ENCODE data around the gene OR51I1.

- TF ChIP-seq CTCF (optimal IDR thresholded peaks at IDR 0.05 in 1 of 3, IDR thresholded peaks at IDR 0.05 in 1 of 3, conservative IDR thresholded peaks at IDR 0.05 in 1 of 3; ENCODE audit: extremely low read depth in 1 of 3, insufficient read depth in 2 of 3, low read length in 3 of 3) (no peak), EZH2 (IDR thresholded peaks at IDR 0.05; ENCODE audit: low read length) (no peak)
Observed at GRCh38 chr11:5449023-5449422, 7.7 kb upstream of the OR51I1 start, which contains the start of gene OR51I2.

Measured in keratinocyte (primary cell).